HepG2 (cell line): ENCODE data around the gene ZBTB46. TPM values are rescaled to one million over a fixed set of nuclear protein-coding genes. Genes with fewer than 3 reads are reported as not detected.

Source experiments
- GTF2F1 ChIP-seq: fragments of 150-350 bp; IDR thresholded peaks from 2 replicates; pipeline ENCODE4 v1.6.1; 2014; ENCODE audit warnings: low read length
- HDAC2 ChIP-seq: sonication (generic); formaldehyde crosslinking; IDR thresholded peaks from 2 replicates; pipeline ENCODE4 v1.4.0; 2020; ENCODE audit warnings: missing genetic modification reagents
- MYPOP ChIP-seq: sonication (generic); formaldehyde crosslinking; IDR thresholded peaks from 2 replicates; pipeline ENCODE4 v1.8.1; 2023; ENCODE audit warnings: mild to moderate bottlenecking, moderate library complexity, missing genetic modification reagents
- NR2C2 ChIP-seq: sonication (generic); formaldehyde crosslinking; IDR thresholded peaks from 2 replicates; pipeline ENCODE4 v1.4.0; 2020; ENCODE audit warnings: missing genetic modification reagents, mild to moderate bottlenecking, moderate library complexity, borderline replicate concordance
- TERF1 ChIP-seq: sonication (generic); formaldehyde crosslinking; IDR thresholded peaks from 2 replicates; pipeline ENCODE4 v1.8.0; 2022; ENCODE audit warnings: mild to moderate bottlenecking, missing genetic modification reagents, moderate library complexity
- ZBTB40 ChIP-seq, 2 experiments: fragments of 450-650 bp in 1 of 2; sonication (generic) in 1 of 2; formaldehyde crosslinking in 1 of 2; IDR thresholded peaks; 2 replicates each; pipeline versions ENCODE4 v1.6.1 to v1.8.0; 2016 to 2022; ENCODE audit warnings: antibody characterized with exemption in 1 of 2, mild to moderate bottlenecking in 1 of 2, missing genetic modification reagents in 1 of 2
- ZBTB7B ChIP-seq: sonication (generic); formaldehyde crosslinking; IDR thresholded peaks from 2 replicates; pipeline ENCODE4 v1.4.0; 2020; ENCODE audit warnings: missing genetic modification reagents
- ZFP82 ChIP-seq: sonication (generic); formaldehyde crosslinking; IDR thresholded peaks from 2 replicates; pipeline ENCODE4 v1.5.1; 2020; ENCODE audit warnings: mild to moderate bottlenecking, missing genetic modification reagents, borderline replicate concordance
- ZNF136 ChIP-seq: sonication (generic); formaldehyde crosslinking; IDR thresholded peaks from 2 replicates; pipeline ENCODE4 v1.8.1; 2022; ENCODE audit warnings: low read depth, mild to moderate bottlenecking, moderate library complexity, missing genetic modification reagents
- ZNF225 ChIP-seq: sonication (generic); formaldehyde crosslinking; IDR thresholded peaks from 2 replicates; pipeline ENCODE4 v1.4.0; 2020; ENCODE audit warnings: mild to moderate bottlenecking, missing genetic modification reagents
- ZNF317 ChIP-seq: sonication (generic); formaldehyde crosslinking; IDR thresholded peaks from 2 replicates; pipeline ENCODE4 v1.5.0; 2020; ENCODE audit warnings: mild to moderate bottlenecking, missing genetic modification reagents
- ZNF563 ChIP-seq: sonication (generic); formaldehyde crosslinking; IDR thresholded peaks from 2 replicates; pipeline ENCODE4 v1.8.0; 2022; ENCODE audit warnings: mild to moderate bottlenecking, moderate library complexity, missing genetic modification reagents
- ZNF678 ChIP-seq: sonication (generic); formaldehyde crosslinking; IDR thresholded peaks from 2 replicates; pipeline ENCODE4 v1.4.0; 2020; ENCODE audit warnings: mild to moderate bottlenecking, missing genetic modification reagents
- ZSCAN21 ChIP-seq: sonication (generic); formaldehyde crosslinking; IDR thresholded peaks from 2 replicates; pipeline ENCODE4 v1.8.0; 2022; ENCODE audit warnings: mild to moderate bottlenecking, missing genetic modification reagents, moderate library complexity, borderline replicate concordance
- ZSCAN5A ChIP-seq: sonication (generic); formaldehyde crosslinking; IDR thresholded peaks from 2 replicates; pipeline ENCODE4 v1.8.0; 2022; ENCODE audit warnings: mild to moderate bottlenecking, missing genetic modification reagents, borderline replicate concordance
- polyA plus RNA-seq, 8 experiments: library from polyadenylated mRNA; depleted of rRNA in 3 of 8; stranded (reverse) in 7 of 8; unstranded in 1 of 8; fragments of >200 nt; fragmentation: Illumina TruSeq in 4 of 8; extraction: Trizol in 4 of 8; gene quantifications; 2 replicates each; pipeline versions ENCODE4 v1.2.1 to v1.2.3, GENCODE V29; 2011 to 2016; ENCODE audit warnings: low read depth in 4 of 8, missing spikeins in 1 of 8, mixed read lengths in 1 of 8; ENCODE audit not compliant: insufficient read depth in 1 of 8
- total RNA-seq, 5 experiments: library from RNA; depleted of rRNA; stranded (reverse); fragments of >200 nt; fragmentation: Illumina TruSeq; extraction: Trizol; gene quantifications; 2 replicates each; pipeline ENCODE4 v1.2.3, GENCODE V29; 2016; ENCODE audit warnings: low read depth in 1 of 5

Gene ZBTB46
- total and polyA plus RNA-seq, 2 of the 13 experiments (the other 11 are each of a cell fraction or from before 2014, with no cell fraction given) = 1.6 to 13.5 TPM

- no peak for TF ChIP-seq ZBTB40 (IDR thresholded peaks at IDR 0.05)
- TF ChIP-seq ZBTB40 (CRISPR knock-in tag; IDR thresholded peaks at IDR 0.05) = no peak
- TF ChIP-seq MYPOP (CRISPR knock-in tag) = no peak
- 0 out of 2 replicates have a peak, but pooled peaks have one; percentile 77 for TF ChIP-seq TERF1 (CRISPR knock-in tag)
- TF ChIP-seq ZSCAN21 (CRISPR knock-in tag) = no peak
- no peak for TF ChIP-seq ZNF136 (CRISPR knock-in tag)
- 0 out of 2 replicates have a peak, but pooled peaks have one; percentile 33 for TF ChIP-seq ZNF317 (CRISPR knock-in tag)
- TF ChIP-seq ZNF678 (CRISPR knock-in tag) = 0 out of 2 replicates have a peak, but pooled peaks have one; percentile 32
- TF ChIP-seq ZFP82 (CRISPR knock-in tag) = no peak
- TF ChIP-seq ZNF225 (CRISPR knock-in tag) = no peak
- no peak for TF ChIP-seq ZNF563 (CRISPR knock-in tag)
- TF ChIP-seq GTF2F1 = no peak
- TF ChIP-seq NR2C2 (CRISPR knock-in tag) = 0 out of 2 replicates have a peak, but pooled peaks have one; percentile 32
- 0 out of 2 replicates have a peak, but pooled peaks have one; percentile 21 for TF ChIP-seq ZBTB7B (CRISPR knock-in tag)
- TF ChIP-seq HDAC2 (CRISPR knock-in tag) = 0 out of 2 replicates have a peak, but pooled peaks have one; percentile 15
- no peak for TF ChIP-seq ZSCAN5A (CRISPR knock-in tag)
These were observed 2.9 kb upstream of the ZBTB46 start (continued) for GRCh38 chr20:63833776-63834490.
